ACHN (cell line): ENCODE results near the gene ZNF804A.

Source experiments
- DNase-seq: peaks from one replicate; pipeline ENCODE4 v3.0.0-alpha.2; 2015
- in situ Hi-C: cut with HindIII; loops from 2 replicates; pipeline ENCODE4 v1.10.0; 2017; ENCODE audit warnings: low sequenced_read_pairs, low pct_ligation_motif_present, low pct_unique_long_range_greater_than_20kb

Gene ZNF804A

GRCh38 chr2:184598316-184599053 lies at the start of gene ZNF804A:
Gene ZNF804A, plus strand, starts transcription at chr2:184598529. Its CDS starts 431 bp downstream, at chr2:184598960.
- DNase-seq = peak; percentile 55
- in situ Hi-C loops = no loop called here

GRCh38 chr2:184549153-184549552 lies 49.2 kb upstream of the ZNF804A start:
- DNase-seq = no peak
- in situ Hi-C loops = no loop called here

- in situ Hi-C loops = no loop called here
- DNase-seq = no peak
Measured at GRCh38 chr2:184551626-184552025, 46.7 kb upstream of the ZNF804A start.

- in situ Hi-C loops = no loop called here
- no peak for DNase-seq
Measured at GRCh38 chr2:184554736-184555135, 43.6 kb upstream of the ZNF804A start.

GRCh38 chr2:184555352-184555751 lies 43.0 kb upstream of the ZNF804A start:
- DNase-seq = no peak
- in situ Hi-C loops = no loop called here

GRCh38 chr2:184556639-184557038 lies 41.7 kb upstream of the ZNF804A start:
- in situ Hi-C loops = no loop called here
- no peak for DNase-seq

GRCh38 chr2:184558713-184559464 lies 39.4 kb upstream of the ZNF804A start:
- DNase-seq = no peak
- in situ Hi-C loops = no loop called here

GRCh38 chr2:184560603-184561002 lies 37.7 kb upstream of the ZNF804A start:
- in situ Hi-C loops = no loop called here
- no peak for DNase-seq

GRCh38 chr2:184562532-184562931 lies 35.8 kb upstream of the ZNF804A start:
- in situ Hi-C loops = no loop called here

GRCh38 chr2:184564092-184564491 lies 34.2 kb upstream of the ZNF804A start:
- in situ Hi-C loops = no loop called here
- no peak for DNase-seq

More at GRCh38 chr2:184562532-184562931, 35.8 kb upstream of the ZNF804A start:
- DNase-seq = no peak

GRCh38 chr2:184566716-184567115 lies 31.6 kb upstream of the ZNF804A start:
- no peak for DNase-seq
- in situ Hi-C loops = no loop called here

GRCh38 chr2:184577056-184577455 lies 21.3 kb upstream of the ZNF804A start:
- in situ Hi-C loops = no loop called here
- DNase-seq = no peak

GRCh38 chr2:184577743-184578142 lies 20.6 kb upstream of the ZNF804A start:
- in situ Hi-C loops = no loop called here
- no peak for DNase-seq

GRCh38 chr2:184579226-184579625 lies 19.1 kb upstream of the ZNF804A start:
- in situ Hi-C loops = no loop called here
- DNase-seq = no peak

GRCh38 chr2:184581391-184581790 lies 16.9 kb upstream of the ZNF804A start:
- no peak for DNase-seq
- in situ Hi-C loops = no loop called here

- no peak for DNase-seq
- in situ Hi-C loops = no loop called here
Measured at GRCh38 chr2:184589261-184589660, 9.1 kb upstream of the ZNF804A start.

GRCh38 chr2:184596819-184597411 lies 1.4 kb upstream of the ZNF804A start:
- in situ Hi-C loops = no loop called here
- DNase-seq = no peak

GRCh38 chr2:184597571-184597991 lies 748 bp upstream of the ZNF804A start:
- DNase-seq = peak; percentile 3
- in situ Hi-C loops = no loop called here

GRCh38 chr2:184598002-184598315 lies 370 bp upstream of the ZNF804A start:
- in situ Hi-C loops = no loop called here
- DNase-seq = peak; percentile 2
